Activated CD4-positive, CD25-positive, alpha-beta regulatory T cell treated with anti-CD3 and anti-CD28 coated beads, Interleukin-2, amount 50 U/mL, for 72 hours (primary cell): ENCODE data around the gene EXOSC2.

Experiments
- DNase-seq: peaks from one replicate; pipeline ENCODE4 v3.0.0; 2021

Gene EXOSC2

GRCh38 chr9:130740218-130741023 lies 46.8 kb downstream of the EXOSC2 start:
- DNase-seq, result no peak

- DNase-seq, result no peak
These were observed 47.4 kb downstream of the EXOSC2 start for GRCh38 chr9:130741024-130741305.

DNA sequence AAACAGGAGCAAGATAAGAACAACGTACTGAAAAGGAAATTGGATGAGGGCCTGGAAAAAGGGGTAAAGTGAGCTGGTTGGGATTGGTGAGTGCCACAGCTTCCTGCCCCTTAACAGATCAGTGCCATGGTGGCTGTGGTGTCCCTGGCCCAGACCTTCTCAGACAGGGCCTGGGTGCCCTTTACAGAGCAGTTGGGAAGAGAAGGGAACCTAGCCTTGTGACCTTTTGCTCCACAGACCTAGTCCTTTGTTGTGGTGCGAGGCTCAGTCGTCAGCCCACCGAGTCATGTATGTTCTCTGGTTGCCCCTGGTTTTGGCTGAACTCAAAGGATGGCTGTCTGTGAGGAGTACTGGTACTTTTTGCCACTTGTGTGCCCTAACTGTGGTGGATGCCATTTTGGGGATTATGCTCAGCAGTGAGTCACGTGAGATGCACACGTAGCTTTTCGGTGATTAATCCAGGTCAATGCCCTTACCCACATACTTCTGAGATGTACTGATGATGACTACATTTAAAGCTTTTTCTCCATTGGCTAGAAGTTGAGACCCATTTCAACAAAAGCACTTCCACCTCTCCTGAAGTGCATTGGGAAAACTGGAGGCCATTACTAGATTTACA lies 48.4 kb downstream of the EXOSC2 start:
- DNase-seq, result no peak

DNA sequence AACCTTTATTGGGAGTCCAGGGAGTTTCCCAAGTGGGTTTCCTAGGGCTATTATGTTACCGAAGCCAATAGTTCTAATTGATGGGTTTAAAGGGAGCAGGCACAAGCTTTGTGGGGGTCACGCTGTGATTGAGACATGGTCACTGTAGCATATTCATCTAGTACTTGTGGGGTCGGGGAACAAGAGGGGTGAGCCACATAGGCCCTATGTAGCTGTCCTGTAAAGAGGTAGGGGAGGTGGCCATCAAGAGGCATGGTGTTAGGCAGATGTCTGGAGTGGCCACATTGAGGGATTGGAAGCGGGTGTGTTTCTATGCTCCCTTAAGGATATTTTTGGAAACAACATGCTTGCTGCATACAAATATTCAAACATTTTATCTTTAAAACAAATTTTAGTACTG lies 50.1 kb downstream of the EXOSC2 start:
- DNase-seq, result no peak

DNA sequence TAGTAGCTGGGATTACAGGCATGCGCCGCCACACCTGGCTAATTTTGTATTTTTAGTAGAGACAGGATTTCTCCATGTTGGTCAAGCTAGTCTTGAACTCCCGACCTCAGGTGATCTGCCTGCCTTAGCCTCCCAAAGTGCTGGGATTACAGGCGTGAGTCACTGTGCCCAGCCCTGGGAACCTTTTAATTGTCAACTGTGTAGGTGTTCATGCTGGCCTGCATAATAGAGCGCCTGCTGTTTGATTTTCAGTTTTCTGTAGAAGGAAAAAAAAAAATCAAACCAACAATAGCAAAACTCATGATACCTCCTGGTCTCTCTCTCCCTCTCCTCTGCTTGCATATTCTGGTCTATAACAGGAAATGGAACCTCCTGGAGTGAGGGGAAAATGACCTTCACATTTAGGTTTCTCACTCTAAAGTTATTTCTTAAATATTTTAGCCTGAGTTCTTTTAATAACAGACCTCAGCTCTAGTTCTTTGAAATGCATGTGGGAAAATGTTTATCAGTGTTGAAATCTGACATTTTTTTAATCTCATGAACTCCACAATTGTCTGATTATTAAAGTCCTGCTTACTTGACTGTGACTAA lies 51.7 kb downstream of the EXOSC2 start:
- DNase-seq, result no peak

DNA sequence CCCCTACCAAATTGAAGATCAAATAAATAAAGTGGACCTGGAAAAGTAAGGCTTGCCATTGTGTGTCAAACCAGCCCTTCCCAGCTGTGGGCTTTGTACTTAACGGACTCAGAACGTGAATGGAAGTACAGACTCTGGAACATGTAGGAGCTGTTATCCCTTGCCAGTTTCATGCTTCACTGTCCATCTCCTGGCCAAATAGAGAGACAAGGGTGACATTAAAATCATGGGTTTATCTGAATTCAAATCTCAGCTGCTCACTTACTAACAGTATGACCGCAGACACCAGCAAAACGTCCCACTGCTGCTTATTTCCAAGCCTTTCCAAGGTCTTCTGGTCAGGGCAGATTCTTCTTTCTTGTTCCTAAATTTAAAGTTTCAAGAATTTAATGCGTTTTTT lies 52.2 kb downstream of the EXOSC2 start:
- DNase-seq, result no peak

DNA sequence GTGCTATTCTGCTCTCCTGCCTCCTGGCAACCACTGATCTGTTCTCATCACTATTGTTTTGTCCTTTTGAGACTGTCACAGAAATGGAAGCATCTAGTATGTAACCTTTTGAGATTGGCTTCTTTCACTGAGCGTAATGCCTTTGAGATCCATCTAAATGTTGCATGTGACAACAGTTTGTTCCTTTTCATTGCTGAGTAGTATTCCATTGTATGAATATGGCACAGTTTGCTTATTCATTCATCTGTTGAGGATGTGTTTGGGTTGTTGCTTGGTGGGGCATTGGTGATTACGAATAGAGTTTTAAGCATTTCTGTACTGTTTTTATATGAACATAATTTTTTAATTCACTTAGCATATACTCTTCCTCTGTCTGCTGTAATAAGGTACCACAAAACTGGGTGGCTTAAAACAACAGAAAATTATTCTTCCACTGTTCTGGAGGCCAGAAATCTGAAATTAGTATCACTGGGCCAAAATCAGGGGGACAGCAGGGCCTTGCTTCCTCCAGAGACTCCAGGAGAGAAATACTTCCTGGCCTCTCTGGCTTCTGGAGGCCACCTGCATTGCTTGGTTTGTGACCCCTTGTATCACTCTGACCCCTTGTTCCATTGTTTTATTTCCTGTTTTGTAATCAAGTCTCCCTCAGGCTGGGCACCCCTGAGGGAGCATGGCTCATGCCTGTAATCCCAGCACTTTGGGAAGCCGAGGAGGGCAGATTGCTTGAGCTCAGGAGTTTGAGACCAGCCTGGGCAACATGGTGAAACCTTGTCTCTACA lies 53.0 kb downstream of the EXOSC2 start:
- no peak for DNase-seq

DNA sequence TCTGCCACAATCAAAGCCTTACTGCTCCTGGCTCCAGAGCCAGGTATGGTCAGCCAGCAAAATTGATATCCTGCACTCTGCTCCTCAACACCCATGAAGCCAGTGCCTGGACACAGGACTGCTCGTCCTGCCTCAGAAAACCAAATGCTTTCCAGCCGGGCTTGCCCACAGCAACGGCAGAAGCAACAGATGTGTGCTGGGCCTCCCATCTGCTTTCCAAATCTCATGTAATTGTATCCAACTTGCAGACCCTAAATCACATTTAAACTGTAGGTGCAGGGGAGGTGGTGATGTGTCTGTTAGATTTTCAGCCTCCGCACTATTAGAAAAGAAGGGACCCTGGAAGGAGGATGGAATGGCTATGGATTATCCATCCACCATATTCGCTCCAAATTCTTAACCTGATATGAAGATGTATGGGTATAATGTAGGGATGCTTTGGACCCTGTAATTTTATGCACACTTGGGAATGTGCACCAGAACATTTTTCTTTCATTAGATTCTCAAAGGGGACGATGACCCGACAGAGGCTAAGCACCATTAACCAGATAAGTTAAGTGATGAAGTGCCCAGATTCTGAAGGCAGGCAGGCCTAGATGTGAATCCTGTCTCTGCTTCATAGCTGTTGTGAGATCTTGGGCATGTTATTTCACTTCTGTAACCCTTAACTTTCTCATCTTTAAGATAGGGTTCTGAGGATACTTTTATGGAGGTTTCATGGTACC lies 58.2 kb downstream of the EXOSC2 start:
- DNase-seq, result no peak
